Suprapubic skin (tissue), 3 donors: Measurements from ENCODE around the gene LRP1B.

Source experiments
- EP300 ChIP-seq: sonication (generic); formaldehyde crosslinking; IDR thresholded peaks from one replicate; pipeline ENCODE4 v1.6.1; 2017; ENCODE audit warnings: antibody characterized with exemption
- POLR2A ChIP-seq, 2 donors: fragments of 450-650 bp; IDR thresholded peaks; one replicate each; pipeline ENCODE4 v1.6.1; 2017; ENCODE audit warnings: antibody characterized with exemption in 2 of 2, mild to moderate bottlenecking in 2 of 2, moderate library complexity in 2 of 2
- TF ChIP-seq, protein P1 (sequence below), 2 donors: fragments of 200-600 bp in 1 of 2; fragments of 450-650 bp in 1 of 2; sonication (generic) in 1 of 2; IDR thresholded peaks; one replicate each; pipeline ENCODE4 v1.5.1; 2016 to 2019; ENCODE audit warnings: antibody characterized with exemption in 2 of 2, mild to moderate bottlenecking in 1 of 2, moderate library complexity in 1 of 2

DNA sequence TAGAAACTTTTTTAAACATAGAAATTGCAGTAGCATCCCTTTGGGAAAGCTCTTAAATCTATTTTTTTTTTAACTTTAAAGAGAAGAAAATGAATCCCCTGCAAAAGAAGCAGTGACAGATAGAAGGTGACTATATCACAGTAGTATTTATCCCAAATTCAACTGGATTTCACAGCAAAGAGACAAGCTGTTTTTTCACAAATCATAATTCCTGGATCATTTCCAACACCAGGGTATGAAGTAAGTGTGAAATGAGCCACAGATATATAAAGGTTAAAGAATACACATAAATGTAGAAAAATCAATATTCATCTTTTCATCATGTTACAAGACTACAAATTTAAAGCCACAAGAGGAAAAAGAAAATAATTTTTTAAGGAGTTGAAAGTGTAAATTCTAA lies 1945.7 kb downstream of the LRP1B start:
- TF ChIP-seq, protein P1, sequence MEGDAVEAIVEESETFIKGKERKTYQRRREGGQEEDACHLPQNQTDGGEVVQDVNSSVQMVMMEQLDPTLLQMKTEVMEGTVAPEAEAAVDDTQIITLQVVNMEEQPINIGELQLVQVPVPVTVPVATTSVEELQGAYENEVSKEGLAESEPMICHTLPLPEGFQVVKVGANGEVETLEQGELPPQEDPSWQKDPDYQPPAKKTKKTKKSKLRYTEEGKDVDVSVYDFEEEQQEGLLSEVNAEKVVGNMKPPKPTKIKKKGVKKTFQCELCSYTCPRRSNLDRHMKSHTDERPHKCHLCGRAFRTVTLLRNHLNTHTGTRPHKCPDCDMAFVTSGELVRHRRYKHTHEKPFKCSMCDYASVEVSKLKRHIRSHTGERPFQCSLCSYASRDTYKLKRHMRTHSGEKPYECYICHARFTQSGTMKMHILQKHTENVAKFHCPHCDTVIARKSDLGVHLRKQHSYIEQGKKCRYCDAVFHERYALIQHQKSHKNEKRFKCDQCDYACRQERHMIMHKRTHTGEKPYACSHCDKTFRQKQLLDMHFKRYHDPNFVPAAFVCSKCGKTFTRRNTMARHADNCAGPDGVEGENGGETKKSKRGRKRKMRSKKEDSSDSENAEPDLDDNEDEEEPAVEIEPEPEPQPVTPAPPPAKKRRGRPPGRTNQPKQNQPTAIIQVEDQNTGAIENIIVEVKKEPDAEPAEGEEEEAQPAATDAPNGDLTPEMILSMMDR (IDR thresholded peaks at IDR 0.05) = no peak
- TF ChIP-seq POLR2A (IDR thresholded peaks at IDR 0.05) (no peak), EP300 (no peak)
